PC-3 (cell line): Measurements from ENCODE around the gene MYB. TPM values are rescaled to one million over a fixed set of nuclear protein-coding genes. Genes with fewer than 3 reads are reported as not detected.
"Not testable (repeated sequence)": the region's sequence is repeated elsewhere in the genome, so short reads cannot be mapped to it uniquely, and the experiment has no call there.

Source experiments
- ATAC-seq: fragments of 200-7000 bp; cut with Tn5 transposase; 2 replicates; pipeline ENCODE4 v1.9.1; 2020; ENCODE audit warnings: mild to moderate bottlenecking, moderate library complexity
- BruUV-seq: library from RNA; stranded (reverse); fragments of 400-500 nt; replicated peaks from 2 replicates; lab custom pipeline; 2021; lab: Mats Ljungman, UMichigan
- CTCF ChIA-PET: fragments of 300-600 bp; sonication (Branson Sonifier 250); formaldehyde crosslinking; loops from one replicate; lab custom pipeline; 2022; ENCODE audit warnings: antibody characterized with exemption; lab: Charles Lee
- POLR2A ChIA-PET: fragments of 300-600 bp; sonication (Branson Sonifier 250); formaldehyde crosslinking; loops from one replicate; lab custom pipeline; 2022; ENCODE audit warnings: antibody characterized with exemption; ENCODE audit not compliant: unreplicated experiment; lab: Charles Lee
- DNase-seq: peaks from one replicate; pipeline ENCODE4 v3.0.0-alpha.2; 2015
- H2AFZ ChIP-seq: fragments of 300-600 bp; sonication (generic); 2 replicates; pipeline ENCODE4 v1.6.0; 2016; ENCODE audit warnings: antibody characterized with exemption, low read length
- H3F3A ChIP-seq: fragments of 300-600 bp; sonication (generic); one replicate; pipeline ENCODE4 v1.6.0; 2017; ENCODE audit warnings: antibody characterized with exemption, low read length, control low read depth, mild to moderate bottlenecking; ENCODE audit not compliant: unreplicated experiment
- H3K27ac ChIP-seq: fragments of 300-600 bp; sonication (generic); 2 replicates; pipeline ENCODE4 v1.5.1; 2016; ENCODE audit warnings: mild to moderate bottlenecking, low read length
- H3K27me3 ChIP-seq: fragments of 300-600 bp; sonication (generic); 2 replicates; pipeline ENCODE4 v1.6.1; 2016; ENCODE audit warnings: low read length, mixed read lengths
- H3K36me3 ChIP-seq: fragments of 300-600 bp; sonication (generic); 2 replicates; pipeline ENCODE4 v1.6.1; 2016; ENCODE audit warnings: low read depth, mixed run types, low read length, mixed read lengths
- H3K4me1 ChIP-seq: fragments of 300-600 bp; sonication (generic); 2 replicates; pipeline ENCODE4 v1.5.1; 2016; ENCODE audit warnings: low read length; ENCODE audit not compliant: insufficient read depth
- H3K4me2 ChIP-seq: fragments of 300-600 bp; sonication (generic); 2 replicates; pipeline ENCODE4 v1.6.0; 2016; ENCODE audit warnings: low read length
- H3K4me3 ChIP-seq: fragments of 300-600 bp; sonication (generic); 2 replicates; pipeline ENCODE4 v1.5.1; 2016; ENCODE audit warnings: mild to moderate bottlenecking, low read length, mixed read lengths
- H3K79me2 ChIP-seq: fragments of 300-600 bp; sonication (generic); 2 replicates; pipeline ENCODE4 v1.6.1; 2017; ENCODE audit warnings: low read length, mixed read lengths
- H3K9ac ChIP-seq: fragments of 300-600 bp; sonication (generic); 2 replicates; pipeline ENCODE4 v1.6.0; 2016; ENCODE audit warnings: mild to moderate bottlenecking, low read length
- H3K9me2 ChIP-seq: fragments of 300-600 bp; sonication (generic); replicated peaks from 2 replicates; pipeline ENCODE4 v1.6.1; 2016; ENCODE audit warnings: mixed run types, low read length, mixed read lengths
- H3K9me3 ChIP-seq: fragments of 300-600 bp; sonication (generic); 2 replicates; pipeline ENCODE4 v1.6.1; 2016; ENCODE audit warnings: low read length, mixed read lengths
- H4K20me1 ChIP-seq: fragments of 300-600 bp; sonication (generic); 2 replicates; pipeline ENCODE4 v1.6.1; 2016; ENCODE audit warnings: low read length, mixed read lengths
- EZH2 ChIP-seq: fragments of 300-600 bp; sonication (generic); IDR thresholded peaks from one replicate; pipeline ENCODE4 v1.6.1; 2017; ENCODE audit warnings: antibody characterized with exemption, mild to moderate bottlenecking, low read length; ENCODE audit not compliant: unreplicated experiment
- EZH2phosphoT487 ChIP-seq: fragments of 300-600 bp; sonication (generic); IDR thresholded peaks from 2 replicates; pipeline ENCODE4 v1.6.1; 2018; ENCODE audit warnings: mild to moderate bottlenecking, antibody characterized with exemption, low read length, borderline replicate concordance
- intact Hi-C: fragments of 100-400 bp; cut with micrococcal nuclease; formaldehyde crosslinking; loops from 2 replicates; pipeline ENCODE4 v1.9.0; 2023
- total RNA-seq: library from RNA; depleted of rRNA; stranded (reverse); fragments of >200 nt; gene quantifications from 2 replicates; pipeline ENCODE4 v1.2.3, GENCODE V29; 2014
- TF ChIP-seq, protein P1 (sequence below): fragments of 300-600 bp; sonication (generic); conservative IDR thresholded peaks from 2 replicates; pipeline ENCODE4 v1.5.1; 2017; ENCODE audit warnings: antibody characterized with exemption, low read depth, mild to moderate bottlenecking, low read length

MYB gene
- total RNA-seq, 1 experiment from 2014 or later, result 4.4 TPM

DNA sequence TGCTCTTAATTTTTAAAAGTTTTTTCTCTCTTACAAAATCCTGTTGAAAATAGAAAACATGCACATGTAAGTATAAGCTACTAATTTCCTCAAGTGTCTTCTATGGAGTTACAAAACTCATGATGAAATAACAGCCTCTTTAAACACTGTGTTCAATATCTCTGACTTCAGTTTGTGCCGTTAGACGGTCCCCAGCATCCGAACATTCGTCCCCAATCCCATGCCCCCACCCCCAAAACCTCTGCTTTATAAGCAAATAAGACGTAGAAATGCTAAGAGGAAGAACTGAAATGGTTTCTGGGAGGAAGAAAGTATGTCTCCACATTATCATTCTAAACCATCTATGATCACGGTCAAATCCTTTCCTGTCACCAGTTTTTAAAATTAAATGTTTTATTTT is 31.7 kb upstream of the MYB start:
- Histone ChIP-seq H3K4me3 (no peak overlapping the region), H2AFZ (no peak overlapping the region), H3K4me2 (no peak overlapping the region), H4K20me1 (no peaks in the 10 kb centered on the region), H3F3A (no peaks in the 10 kb centered on the region), H3K9ac (no peak overlapping the region), H3K79me2 (no peaks in the 10 kb centered on the region), H3K27me3 (no peaks in the 10 kb centered on the region), H3K9me2 (no peaks in the 10 kb centered on the region), H3K27ac (no peak overlapping the region), H3K36me3 (no peaks in the 10 kb centered on the region), H3K4me1 (0 out of 2 replicates have a peak, but pooled peaks cover 6% of the 10 kb centered on the region), H3K9me3 (no peaks in the 10 kb centered on the region)
- no peak for TF ChIP-seq EZH2
- TF ChIP-seq EZH2phosphoT487, result no peak
- TF ChIP-seq, protein P1, sequence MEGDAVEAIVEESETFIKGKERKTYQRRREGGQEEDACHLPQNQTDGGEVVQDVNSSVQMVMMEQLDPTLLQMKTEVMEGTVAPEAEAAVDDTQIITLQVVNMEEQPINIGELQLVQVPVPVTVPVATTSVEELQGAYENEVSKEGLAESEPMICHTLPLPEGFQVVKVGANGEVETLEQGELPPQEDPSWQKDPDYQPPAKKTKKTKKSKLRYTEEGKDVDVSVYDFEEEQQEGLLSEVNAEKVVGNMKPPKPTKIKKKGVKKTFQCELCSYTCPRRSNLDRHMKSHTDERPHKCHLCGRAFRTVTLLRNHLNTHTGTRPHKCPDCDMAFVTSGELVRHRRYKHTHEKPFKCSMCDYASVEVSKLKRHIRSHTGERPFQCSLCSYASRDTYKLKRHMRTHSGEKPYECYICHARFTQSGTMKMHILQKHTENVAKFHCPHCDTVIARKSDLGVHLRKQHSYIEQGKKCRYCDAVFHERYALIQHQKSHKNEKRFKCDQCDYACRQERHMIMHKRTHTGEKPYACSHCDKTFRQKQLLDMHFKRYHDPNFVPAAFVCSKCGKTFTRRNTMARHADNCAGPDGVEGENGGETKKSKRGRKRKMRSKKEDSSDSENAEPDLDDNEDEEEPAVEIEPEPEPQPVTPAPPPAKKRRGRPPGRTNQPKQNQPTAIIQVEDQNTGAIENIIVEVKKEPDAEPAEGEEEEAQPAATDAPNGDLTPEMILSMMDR, result no peak
- ATAC-seq, result no peak
- no TSS peak for BruUV-seq
- ChIA-PET CTCF (no interaction called here), POLR2A (no interaction called here)
- DNase-seq, result no peak
- intact Hi-C loops, result loop anchor here (5.0 kb wide), 1 partner anchor 288 kb away; no protein-coding TSS in a partner anchor

DNA sequence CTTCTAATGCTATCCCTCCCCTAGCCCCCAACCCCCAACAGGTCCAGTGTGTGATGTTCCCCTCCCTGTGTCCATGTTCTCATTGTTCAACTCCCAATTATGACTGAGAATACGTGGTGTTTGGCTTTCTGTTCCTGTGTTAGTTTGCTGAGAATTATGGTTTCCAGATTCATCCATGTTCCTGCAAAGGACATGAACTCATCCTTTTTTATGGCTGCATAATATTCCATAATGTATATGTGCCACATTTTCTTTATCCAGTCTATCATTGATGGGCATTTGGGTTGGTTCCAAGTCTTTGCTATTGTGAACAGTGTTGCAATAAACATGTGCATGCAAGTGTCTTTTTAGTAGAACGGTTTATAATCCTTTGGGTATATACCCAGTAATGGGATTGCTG is 30.6 kb upstream of the MYB start:
- H3K79me2 ChIP-seq, DNase-seq, H3F3A ChIP-seq, H3K9me3 ChIP-seq, BruUV-seq, H4K20me1 ChIP-seq, CTCF ChIA-PET, H2AFZ ChIP-seq, H3K9me2 ChIP-seq, POLR2A ChIA-PET, H3K4me2 ChIP-seq, ATAC-seq, intact Hi-C loops, H3K27me3 ChIP-seq, H3K4me1 ChIP-seq, H3K9ac ChIP-seq, H3K36me3 ChIP-seq, H3K27ac ChIP-seq, H3K4me3 ChIP-seq: not testable (repeated sequence)

DNA sequence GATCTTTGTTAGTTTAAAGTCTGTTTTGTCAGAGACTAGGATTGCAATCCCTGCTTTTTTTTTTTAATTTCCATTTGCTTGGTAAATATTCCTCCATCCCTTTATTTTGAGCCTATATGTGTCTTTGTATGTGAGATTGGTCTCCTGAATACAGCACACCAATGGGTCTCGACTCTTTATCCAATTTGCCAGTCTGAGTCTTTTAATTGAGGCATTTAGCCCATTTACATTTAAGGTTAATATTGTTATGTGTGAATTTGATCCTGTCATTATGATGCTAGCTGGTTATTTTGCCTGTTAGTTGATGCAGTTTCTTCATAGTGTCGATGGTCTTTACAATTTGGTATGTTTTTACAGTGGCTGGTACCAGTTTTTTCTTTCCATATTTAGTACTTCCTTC is 27.0 kb upstream of the MYB start:
- H3K27me3 ChIP-seq, H3K79me2 ChIP-seq, H3F3A ChIP-seq, ATAC-seq, CTCF ChIA-PET, H3K27ac ChIP-seq, H3K4me3 ChIP-seq, intact Hi-C loops, H3K4me2 ChIP-seq, BruUV-seq, H4K20me1 ChIP-seq, H3K9me3 ChIP-seq, DNase-seq, H2AFZ ChIP-seq, H3K4me1 ChIP-seq, POLR2A ChIA-PET, H3K9me2 ChIP-seq, H3K36me3 ChIP-seq, H3K9ac ChIP-seq: not testable (repeated sequence)

- Histone ChIP-seq H3K9ac (no peak overlapping the region), H3K9me2 (no peaks in the 10 kb centered on the region), H3K4me2 (no peak overlapping the region), H3K4me3 (no peak overlapping the region), H4K20me1 (no peaks in the 10 kb centered on the region), H2AFZ (no peak overlapping the region), H3F3A (no peaks in the 10 kb centered on the region), H3K27ac (no peak overlapping the region), H3K4me1 (no peaks in the 10 kb centered on the region), H3K9me3 (no peaks in the 10 kb centered on the region), H3K27me3 (no peaks in the 10 kb centered on the region), H3K79me2 (no peaks in the 10 kb centered on the region), H3K36me3 (no peaks in the 10 kb centered on the region)
- POLR2A ChIA-PET, result no interaction called here
- no peak for ATAC-seq
- no peak for DNase-seq
- intact Hi-C loops, result no loop called here
- BruUV-seq, result no TSS peak
- TF ChIP-seq EZH2phosphoT487, result no peak
- TF ChIP-seq EZH2, result no peak
- TF ChIP-seq, protein P1, result no peak
- CTCF ChIA-PET, result no interaction called here
Observed at GRCh38 chr6:135158397-135158796, 22.7 kb upstream of the MYB start.
